NCI-H2171 (cell line): ENCODE results near the gene PTPN20.

Experiments used
- DNase-seq: peaks from one replicate; lab custom pipeline; 2025; lab: John Stamatoyannopoulos, UW

The PTPN20 gene

DNA sequence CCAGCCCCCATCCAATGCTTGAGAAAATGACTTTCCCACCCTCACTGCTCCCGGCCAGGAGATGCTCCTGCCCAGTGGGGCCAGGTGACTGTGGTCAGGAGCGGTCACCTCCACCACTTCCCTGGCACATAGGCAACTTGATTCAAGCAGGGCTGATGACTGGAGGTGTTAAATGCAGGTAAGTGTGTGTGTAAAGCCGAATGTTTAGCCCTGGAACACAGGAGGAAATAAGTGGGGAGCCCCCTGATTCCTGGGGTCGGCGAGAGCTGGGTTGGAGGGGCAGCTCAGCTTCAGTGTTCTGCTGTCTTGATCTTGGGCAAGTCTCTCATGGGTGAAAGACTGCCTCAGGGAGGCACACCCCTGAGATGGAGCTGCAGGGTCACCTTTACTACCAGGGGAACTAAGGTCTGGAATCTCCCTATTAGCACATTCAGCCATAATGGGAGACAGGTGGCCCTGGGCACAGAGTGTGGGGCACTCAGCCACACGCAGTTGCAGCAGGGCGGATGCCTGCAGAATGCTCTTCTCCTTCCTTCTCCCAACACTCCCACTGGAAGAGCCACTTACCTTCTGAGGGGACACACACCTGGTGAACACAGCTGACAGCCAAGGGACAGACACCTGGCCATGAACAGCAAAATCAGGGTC is 124.1 kb downstream of the PTPN20 start:
- no peak for DNase-seq

GRCh38 chr10:47035819-47036337 is 124.7 kb downstream of the PTPN20 start:
- no peak for DNase-seq

- no peak for DNase-seq
Measured at GRCh38 chr10:47036771-47037170, 125.5 kb downstream of the PTPN20 start.

- DNase-seq: no peak
Measured at GRCh38 chr10:47037654-47038425, 126.6 kb downstream of the PTPN20 start.

- DNase-seq: no peak
Measured at GRCh38 chr10:47038881-47039561, 127.8 kb downstream of the PTPN20 start.

DNA sequence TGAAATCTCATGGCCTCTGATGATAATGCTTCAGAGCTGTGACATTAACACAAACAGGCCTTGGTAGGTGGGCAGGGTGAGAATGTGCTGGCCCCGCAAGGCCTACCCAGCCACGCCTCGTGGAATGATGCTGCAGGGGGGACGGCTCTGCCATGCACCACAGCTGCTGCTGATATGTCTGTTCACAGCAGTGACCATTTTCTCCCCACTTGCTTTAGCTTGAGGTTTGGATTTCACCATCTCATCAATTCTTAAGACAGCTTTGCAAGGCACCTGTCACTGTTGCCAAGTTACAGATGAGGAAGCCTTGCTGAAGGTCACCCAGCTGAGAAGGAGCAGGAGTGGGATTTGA is 128.3 kb downstream of the PTPN20 start:
- DNase-seq: no peak

- DNase-seq: no peak
Measured at GRCh38 chr10:47040041-47040491, 128.8 kb downstream of the PTPN20 start.

DNA sequence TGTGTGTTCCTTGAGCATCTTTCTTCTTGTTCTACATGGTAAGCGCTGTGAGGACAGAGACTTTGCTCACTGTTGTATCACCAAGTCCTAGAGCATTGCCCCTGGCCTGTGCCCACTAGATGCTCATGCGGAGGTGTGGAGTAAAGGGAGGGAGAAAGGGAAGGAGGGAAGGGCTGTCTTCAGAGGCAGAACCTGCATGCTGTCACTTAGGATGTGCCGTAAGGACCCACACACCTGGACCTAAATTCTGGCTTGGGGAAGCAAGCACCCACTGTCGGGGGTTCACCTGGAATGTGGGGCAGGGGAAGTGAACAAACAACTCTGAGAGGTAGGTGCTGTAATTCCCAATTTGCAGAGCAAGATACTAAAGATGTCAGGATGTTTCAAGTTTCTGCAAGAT is 129.5 kb downstream of the PTPN20 start:
- DNase-seq: no peak

GRCh38 chr10:47041396-47042198 is 130.4 kb downstream of the PTPN20 start:
- no peak for DNase-seq

GRCh38 chr10:47042199-47042473 is 130.9 kb downstream of the PTPN20 start:
- DNase-seq: no peak

GRCh38 chr10:47042780-47043750 is 131.8 kb downstream of the PTPN20 start:
- no peak for DNase-seq

GRCh38 chr10:47043928-47044538 is 132.8 kb downstream of the PTPN20 start:
- no peak for DNase-seq

DNA sequence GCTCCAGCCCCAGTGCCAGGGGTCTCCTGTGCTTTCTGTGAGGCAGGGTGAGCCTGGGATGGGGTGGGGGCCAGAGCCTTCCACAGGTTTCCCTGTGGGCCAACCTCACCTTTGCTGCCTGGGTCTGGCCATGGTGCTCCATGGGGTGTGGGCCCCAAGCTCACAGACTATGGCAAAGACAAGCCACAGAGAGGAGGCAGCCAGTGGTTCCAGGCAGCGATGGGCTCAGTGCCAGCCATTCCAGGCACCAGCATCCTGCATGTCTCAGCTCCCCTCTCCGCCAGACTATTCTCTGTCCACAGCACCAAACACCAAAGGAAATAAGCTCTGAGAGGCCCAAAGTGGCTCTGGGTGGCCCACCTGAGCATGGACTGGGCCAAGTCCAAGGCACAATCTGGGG is 133.5 kb downstream of the PTPN20 start:
- DNase-seq: no peak

- DNase-seq: no peak
Measured at GRCh38 chr10:47045331-47045861, 134.2 kb downstream of the PTPN20 start.

GRCh38 chr10:47046321-47047126 is 135.3 kb downstream of the PTPN20 start:
- no peak for DNase-seq

DNA sequence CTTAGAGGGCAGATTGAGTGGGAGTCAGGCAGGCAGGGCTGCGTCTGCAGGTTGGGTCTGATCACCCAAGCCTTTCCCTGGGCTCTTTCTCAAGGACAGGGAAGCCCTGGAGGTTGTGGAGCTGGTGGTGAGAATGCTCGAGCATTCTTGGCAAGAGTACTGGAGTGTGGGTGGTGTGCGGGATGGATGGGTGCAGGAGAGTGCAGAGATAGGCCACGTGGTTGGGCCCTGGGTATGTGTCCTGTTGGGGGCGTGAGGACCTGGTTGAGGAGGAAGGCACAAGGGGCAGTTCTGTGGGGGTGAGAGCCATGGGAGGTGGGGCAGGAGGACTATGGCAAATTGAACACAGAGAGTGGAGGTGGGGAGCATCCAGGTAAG is 135.9 kb downstream of the PTPN20 start:
- no peak for DNase-seq

DNA sequence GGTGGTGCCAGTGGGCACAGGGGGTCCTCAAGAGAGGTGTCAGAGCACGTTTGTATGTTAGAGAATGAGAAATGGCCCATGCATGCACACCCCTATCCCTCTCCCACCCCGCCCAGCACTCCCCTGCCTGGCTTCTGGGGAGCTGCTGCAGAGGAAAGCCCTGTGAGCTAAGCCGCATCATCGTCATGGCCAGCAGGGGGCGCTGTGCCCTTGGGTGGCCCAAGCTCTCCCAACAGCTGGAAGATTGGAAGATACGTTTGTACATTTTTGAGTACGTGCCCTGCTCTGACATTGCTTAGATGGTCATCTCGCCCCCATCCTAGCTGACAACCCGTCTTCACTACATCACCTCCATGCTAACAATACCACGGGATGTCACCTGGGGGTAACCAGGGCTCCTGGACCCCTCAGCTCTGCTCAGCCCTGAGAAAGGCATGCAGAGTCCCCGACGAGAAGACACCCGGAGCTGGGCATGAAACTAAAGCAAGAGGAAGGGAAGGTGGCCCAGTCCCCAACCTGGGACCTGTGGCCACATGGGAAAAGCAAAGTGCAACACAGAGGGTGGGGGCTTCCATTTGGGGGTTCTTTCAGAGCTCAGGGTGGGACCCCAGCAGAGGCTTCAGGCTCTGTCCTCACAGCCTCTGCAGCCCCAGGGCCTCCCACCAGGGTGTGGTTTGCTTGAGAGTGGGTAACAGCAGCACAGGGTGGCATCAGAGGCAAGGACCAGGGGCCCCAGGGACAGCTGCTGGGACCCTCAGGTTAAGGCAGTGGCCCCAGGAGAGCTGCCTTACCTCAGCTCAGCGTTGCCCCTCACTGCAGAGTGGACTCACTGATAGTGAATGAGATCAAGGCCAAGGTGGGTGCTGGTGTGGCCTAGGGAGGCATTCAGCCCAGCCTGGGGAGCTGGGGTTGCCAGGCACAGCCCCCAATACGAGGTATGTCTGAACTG is 136.6 kb downstream of the PTPN20 start:
- DNase-seq: peak; percentile 1

GRCh38 chr10:47048526-47048905 is 137.3 kb downstream of the PTPN20 start:
- no peak for DNase-seq
